Activated naive CD8-positive, alpha-beta T cell treated with anti-CD3 and anti-CD28 coated beads for 36 hours (primary cell): ENCODE results near the gene SACM1L. TPM values are rescaled to one million over a fixed set of nuclear protein-coding genes. Genes with fewer than 3 reads are reported as not detected.

Experiments
- DNase-seq: peaks from one replicate; pipeline ENCODE4 v3.0.0; 2021
- H3K27ac Mint-ChIP-seq: one replicate; pipeline ENCODE4 v1.8.0; 2022; ENCODE audit warnings: mild to moderate bottlenecking, moderate library complexity, mixed read lengths
- H3K27me3 Mint-ChIP-seq: one replicate; pipeline ENCODE4 v1.8.0; 2022; ENCODE audit warnings: mild to moderate bottlenecking, mixed read lengths
- H3K36me3 Mint-ChIP-seq: one replicate; pipeline ENCODE4 v1.8.0; 2021; ENCODE audit warnings: mild to moderate bottlenecking, mixed read lengths
- H3K4me1 Mint-ChIP-seq: one replicate; pipeline ENCODE4 v1.8.0; 2021; ENCODE audit warnings: mixed read lengths
- H3K4me3 Mint-ChIP-seq: one replicate; pipeline ENCODE4 v1.8.0; 2022; ENCODE audit warnings: mild to moderate bottlenecking, moderate library complexity, mixed read lengths
- H3K9me3 Mint-ChIP-seq: one replicate; pipeline ENCODE4 v1.8.0; 2022; ENCODE audit warnings: mixed read lengths
- total RNA-seq, 2 experiments: library from RNA; stranded (reverse); gene quantifications; one replicate each; pipeline ENCODE4 v1.2.3, GENCODE V29; 2021

The SACM1L gene
- total RNA-seq, 2 experiments from 2014 or later, result 99.3 to 101 TPM

GRCh38 chr3:45700570-45701073 lies 11.4 kb downstream of the SACM1L start:
- H3K27me3 Mint-ChIP-seq, result no peaks in the 10 kb centered on the region
- DNase-seq, result no peak
- H3K9me3 Mint-ChIP-seq, result no peaks in the 10 kb centered on the region
- no peak overlapping the region for H3K27ac Mint-ChIP-seq
- H3K4me1 Mint-ChIP-seq, result peaks cover 63% of the 10 kb centered on the region
- H3K4me3 Mint-ChIP-seq, result no peak overlapping the region
- H3K36me3 Mint-ChIP-seq, result peaks cover 33% of the 10 kb centered on the region

GRCh38 chr3:45701172-45701867 lies 12.1 kb downstream of the SACM1L start:
- DNase-seq, result no peak
- Mint-ChIP-seq H3K4me3 (no peak overlapping the region), H3K9me3 (no peaks in the 10 kb centered on the region), H3K27me3 (no peaks in the 10 kb centered on the region), H3K4me1 (peaks cover 64% of the 10 kb centered on the region), H3K36me3 (peaks cover 31% of the 10 kb centered on the region), H3K27ac (peak overlapping the region; percentile 54)

DNA sequence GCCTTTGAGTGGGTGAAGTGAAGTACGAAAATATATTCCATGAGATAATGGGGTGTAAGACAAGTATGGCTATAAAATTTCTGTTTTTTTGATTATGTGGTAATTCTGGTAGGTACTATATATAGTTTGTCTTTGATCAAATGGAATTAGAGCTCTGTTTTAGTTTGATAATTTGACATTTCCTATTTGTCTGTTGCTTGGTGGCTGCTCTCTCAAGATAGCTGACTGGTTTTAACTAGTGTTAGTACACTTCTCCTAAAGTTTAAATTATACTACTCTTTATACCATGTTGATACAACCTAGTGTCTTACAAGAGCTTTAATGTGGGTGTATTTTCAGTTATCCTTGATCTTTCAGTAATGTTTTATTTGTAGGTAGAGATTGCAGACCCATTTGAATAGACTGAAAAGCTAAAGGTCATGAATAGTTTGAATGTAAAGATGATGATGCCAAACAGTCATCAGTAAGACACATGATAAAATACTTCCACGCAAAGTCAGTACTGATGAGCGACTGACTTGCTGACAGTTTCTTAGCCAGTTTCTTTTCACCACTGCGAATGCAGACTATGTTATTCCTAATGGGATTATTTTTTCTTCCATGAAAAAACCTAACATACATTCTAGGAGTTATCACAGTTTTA lies 15.2 kb downstream of the SACM1L start:
- Mint-ChIP-seq H3K36me3 (peaks cover 34% of the 10 kb centered on the region), H3K27ac (peak overlapping the region; percentile 77), H3K4me1 (peaks cover 60% of the 10 kb centered on the region), H3K27me3 (no peaks in the 10 kb centered on the region), H3K4me3 (no peak overlapping the region), H3K9me3 (no peaks in the 10 kb centered on the region)
- DNase-seq, result no peak

GRCh38 chr3:45705839-45706808 lies 16.9 kb downstream of the SACM1L start:
- peaks cover 37% of the 10 kb centered on the region for H3K36me3 Mint-ChIP-seq
- peak overlapping the region; percentile 67 for H3K27ac Mint-ChIP-seq
- H3K27me3 Mint-ChIP-seq, result no peaks in the 10 kb centered on the region

GRCh38 chr3:45711931-45712330 lies 22.7 kb downstream of the SACM1L start:
- H3K4me3 Mint-ChIP-seq, result no peak overlapping the region
- no peak for DNase-seq

More at GRCh38 chr3:45705839-45706808, 16.9 kb downstream of the SACM1L start:
- Mint-ChIP-seq H3K4me1 (peaks cover 52% of the 10 kb centered on the region), H3K4me3 (peak overlapping the region; percentile 16), H3K9me3 (no peaks in the 10 kb centered on the region)
- DNase-seq, result no peak

DNA sequence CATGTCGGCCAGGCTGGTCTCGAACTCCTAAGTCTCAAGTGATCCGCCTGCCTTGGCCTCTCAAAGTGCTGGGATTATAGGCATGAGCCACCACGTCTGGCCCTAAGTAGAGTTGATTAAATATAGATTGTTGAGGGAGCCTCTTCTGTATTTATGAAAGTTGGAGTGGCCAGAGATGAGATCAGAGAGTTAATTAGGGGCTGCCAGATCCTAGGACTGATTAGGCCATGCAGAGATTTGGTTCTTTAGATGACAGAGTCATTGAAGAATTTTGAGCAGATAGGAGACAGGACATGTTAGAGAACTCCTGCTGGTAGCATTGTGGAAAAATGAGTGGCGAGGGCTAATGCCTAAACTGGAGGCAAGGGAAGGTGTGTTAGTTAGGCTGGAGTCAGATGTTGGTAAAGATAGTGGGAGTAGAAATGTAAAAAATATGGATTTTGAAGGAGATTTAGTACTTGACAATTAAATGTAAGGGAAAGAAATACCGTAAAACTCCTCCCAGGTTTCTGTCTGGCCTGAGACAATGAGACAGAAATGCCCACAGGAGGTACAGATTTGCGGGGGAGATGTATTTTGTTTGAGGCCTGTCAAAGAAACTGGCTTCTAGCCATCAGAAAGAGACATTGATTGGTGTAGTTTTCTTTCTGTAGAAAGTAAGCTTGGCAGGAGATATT lies 23.4 kb downstream of the SACM1L start:
- Mint-ChIP-seq H3K9me3 (peaks cover 4% of the 10 kb centered on the region), H3K36me3 (peaks cover 50% of the 10 kb centered on the region), H3K4me3 (no peak overlapping the region), H3K27ac (peak overlapping the region; percentile 3), H3K4me1 (peaks cover 21% of the 10 kb centered on the region), H3K27me3 (no peaks in the 10 kb centered on the region)
- DNase-seq, result no peak

More at GRCh38 chr3:45711931-45712330, 22.7 kb downstream of the SACM1L start:
- H3K4me1 Mint-ChIP-seq, result peaks cover 21% of the 10 kb centered on the region
- H3K36me3 Mint-ChIP-seq, result peaks cover 51% of the 10 kb centered on the region
- no peaks in the 10 kb centered on the region for H3K27me3 Mint-ChIP-seq
- peaks cover under 1% of the 10 kb centered on the region for H3K9me3 Mint-ChIP-seq
- peak overlapping the region; percentile 3 for H3K27ac Mint-ChIP-seq

DNA sequence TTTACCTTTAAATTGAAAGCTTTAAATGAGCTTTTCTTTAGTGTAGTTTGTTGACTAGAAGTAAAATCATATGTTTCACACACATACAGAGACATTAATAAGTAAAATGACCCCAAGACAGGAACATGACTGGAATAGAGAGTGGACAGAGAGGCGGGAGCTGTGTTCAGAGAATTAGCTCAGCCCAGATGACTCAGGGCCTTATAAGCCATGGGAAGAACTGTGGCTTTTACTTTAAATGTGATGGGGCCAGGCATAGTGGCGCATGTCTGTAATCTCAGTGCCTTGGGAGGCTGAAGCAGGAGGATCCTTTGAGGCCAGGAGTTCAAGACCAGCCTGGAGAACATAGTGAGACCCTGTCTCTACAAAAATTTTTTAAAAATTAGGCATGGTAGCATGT lies 26.7 kb downstream of the SACM1L start:
- Mint-ChIP-seq H3K27me3 (no peaks in the 10 kb centered on the region), H3K36me3 (peaks cover 45% of the 10 kb centered on the region), H3K4me1 (peaks cover 28% of the 10 kb centered on the region), H3K4me3 (no peak overlapping the region), H3K9me3 (peaks cover 4% of the 10 kb centered on the region), H3K27ac (peak overlapping the region; percentile 38)
- DNase-seq, result no peak

- DNase-seq, result no peak
- peaks cover 27% of the 10 kb centered on the region for H3K4me1 Mint-ChIP-seq
- no peak overlapping the region for H3K4me3 Mint-ChIP-seq
- peaks cover 4% of the 10 kb centered on the region for H3K9me3 Mint-ChIP-seq
- H3K27ac Mint-ChIP-seq, result peak overlapping the region; percentile 64
- H3K27me3 Mint-ChIP-seq, result no peaks in the 10 kb centered on the region
- H3K36me3 Mint-ChIP-seq, result peaks cover 41% of the 10 kb centered on the region
These were observed 27.7 kb downstream of the SACM1L start for GRCh38 chr3:45716790-45717336.

DNA sequence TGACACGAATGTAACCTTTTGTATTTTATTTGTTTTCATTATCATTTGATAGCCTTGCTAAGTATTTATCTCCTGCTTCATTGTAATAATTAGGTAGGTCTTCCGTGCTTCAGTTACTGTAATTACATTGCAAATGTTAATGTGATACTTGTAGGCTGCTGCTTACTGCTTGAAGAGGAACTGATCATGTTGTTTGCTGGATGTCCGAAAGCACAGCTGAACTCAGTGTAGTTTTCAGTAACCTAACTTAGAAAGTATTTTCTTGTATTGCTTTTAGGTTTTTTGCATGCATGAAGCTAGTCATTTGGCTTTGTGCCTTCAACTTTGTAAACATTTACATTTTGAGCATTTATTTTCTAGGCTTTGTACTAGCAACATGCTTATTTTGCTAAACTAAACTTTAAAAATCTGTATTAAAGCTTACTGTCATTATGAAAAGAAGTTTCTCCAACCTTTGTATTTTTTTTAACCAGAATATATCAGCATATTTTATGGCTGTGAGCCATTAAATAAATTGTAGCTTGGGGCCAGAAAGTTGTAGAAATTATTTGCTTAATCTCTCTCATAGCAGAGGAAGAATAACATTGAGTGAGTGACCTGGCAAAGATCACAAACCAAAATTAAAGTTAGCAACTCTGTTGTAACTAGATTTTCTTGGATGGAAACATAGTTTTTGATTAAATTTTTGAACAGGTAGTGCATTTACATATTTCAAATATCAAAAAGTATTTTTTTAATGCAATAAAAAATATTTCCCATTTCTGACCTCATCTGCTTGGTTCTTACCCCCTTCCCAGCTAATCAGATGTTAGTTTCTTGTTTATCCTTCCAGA lies 30.7 kb downstream of the SACM1L start:
- H3K4me3 Mint-ChIP-seq, result no peak overlapping the region
- H3K27ac Mint-ChIP-seq, result peak overlapping the region; percentile 61
- DNase-seq, result no peak
- peaks cover 48% of the 10 kb centered on the region for H3K36me3 Mint-ChIP-seq
- H3K9me3 Mint-ChIP-seq, result peaks cover 4% of the 10 kb centered on the region
- H3K27me3 Mint-ChIP-seq, result no peaks in the 10 kb centered on the region
- peaks cover 34% of the 10 kb centered on the region for H3K4me1 Mint-ChIP-seq

- no peaks in the 10 kb centered on the region for H3K9me3 Mint-ChIP-seq
- no peaks in the 10 kb centered on the region for H3K27me3 Mint-ChIP-seq
- peaks cover 56% of the 10 kb centered on the region for H3K36me3 Mint-ChIP-seq
- DNase-seq, result no peak
- H3K27ac Mint-ChIP-seq, result no peak overlapping the region
- peaks cover 27% of the 10 kb centered on the region for H3K4me1 Mint-ChIP-seq
- no peak overlapping the region for H3K4me3 Mint-ChIP-seq
These were observed 35.7 kb downstream of the SACM1L start for GRCh38 chr3:45724911-45725310.

- Mint-ChIP-seq H3K36me3 (peaks cover 49% of the 10 kb centered on the region), H3K27me3 (no peaks in the 10 kb centered on the region), H3K9me3 (no peaks in the 10 kb centered on the region), H3K4me3 (no peak overlapping the region), H3K27ac (no peak overlapping the region), H3K4me1 (peaks cover 27% of the 10 kb centered on the region)
- DNase-seq, result no peak
These were observed 40.4 kb downstream of the SACM1L start for GRCh38 chr3:45729614-45730013.

- H3K36me3 Mint-ChIP-seq, result peaks cover 46% of the 10 kb centered on the region
- no peak for DNase-seq
- H3K4me3 Mint-ChIP-seq, result no peak overlapping the region
- H3K27ac Mint-ChIP-seq, result no peak overlapping the region
- no peaks in the 10 kb centered on the region for H3K9me3 Mint-ChIP-seq
- H3K27me3 Mint-ChIP-seq, result no peaks in the 10 kb centered on the region
- peaks cover 27% of the 10 kb centered on the region for H3K4me1 Mint-ChIP-seq
These were observed 41.4 kb downstream of the SACM1L start for GRCh38 chr3:45730409-45731154.

DNA sequence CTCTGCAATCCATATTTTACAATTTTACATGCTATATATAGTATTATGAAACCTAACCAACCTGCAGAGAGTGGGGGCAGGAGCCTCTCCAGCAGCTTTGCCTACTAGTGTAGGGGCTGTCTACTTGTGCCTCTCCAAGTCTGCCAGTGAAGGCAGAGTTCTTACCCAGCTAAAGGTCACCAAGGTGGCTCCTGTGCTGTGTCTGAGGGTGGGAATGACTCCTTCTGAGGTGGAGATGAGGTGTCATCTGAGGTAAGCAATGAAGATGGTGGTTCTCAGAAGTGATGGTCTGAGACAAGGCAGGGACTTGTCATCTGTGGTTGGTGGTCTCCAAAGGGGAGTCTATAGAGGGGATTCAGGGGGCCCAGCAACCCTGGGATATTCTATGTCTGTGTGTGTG lies 47.5 kb downstream of the SACM1L start:
- peak; percentile 19 for DNase-seq

More for the DNA sequence above, 47.5 kb downstream of the SACM1L start:
- no peak overlapping the region for H3K4me3 Mint-ChIP-seq
- H3K4me1 Mint-ChIP-seq, result peaks cover 34% of the 10 kb centered on the region
- H3K27me3 Mint-ChIP-seq, result no peaks in the 10 kb centered on the region
- peak overlapping the region; percentile 76 for H3K27ac Mint-ChIP-seq
- peaks cover 53% of the 10 kb centered on the region for H3K36me3 Mint-ChIP-seq
- H3K9me3 Mint-ChIP-seq, result no peaks in the 10 kb centered on the region
